T-helper 2 cell (primary cell): ENCODE results near the gene KLF8.
A peak's percentile ranks its signal among the peaks of the same experiment; 100 is the strongest.

Experiments
- DNase-seq, 5 experiments: peaks; one replicate each; pipeline versions ENCODE4 v3.0.0 to v3.0.0-alpha.2; 2012 to 2022

KLF8 gene

DNA sequence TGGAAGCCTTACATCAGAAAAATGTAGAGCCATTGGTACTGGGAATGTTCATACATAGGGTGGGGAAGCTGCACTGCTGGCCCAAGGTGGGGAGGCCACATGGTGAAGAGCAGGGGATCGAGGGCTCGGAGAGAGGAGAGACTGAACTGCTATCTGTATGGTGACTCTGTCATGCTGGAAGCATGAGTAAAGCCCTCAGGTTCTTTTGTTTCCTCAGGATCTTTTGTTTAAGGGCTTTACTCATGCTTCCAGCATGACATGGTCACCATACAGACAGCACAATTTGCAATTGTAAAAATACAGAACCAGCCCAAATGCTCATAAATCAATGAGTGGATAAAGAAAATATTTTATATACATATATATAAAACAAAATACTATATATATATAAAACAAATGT, 78.4 kb downstream of the KLF8 start:
- no peak for DNase-seq

DNA sequence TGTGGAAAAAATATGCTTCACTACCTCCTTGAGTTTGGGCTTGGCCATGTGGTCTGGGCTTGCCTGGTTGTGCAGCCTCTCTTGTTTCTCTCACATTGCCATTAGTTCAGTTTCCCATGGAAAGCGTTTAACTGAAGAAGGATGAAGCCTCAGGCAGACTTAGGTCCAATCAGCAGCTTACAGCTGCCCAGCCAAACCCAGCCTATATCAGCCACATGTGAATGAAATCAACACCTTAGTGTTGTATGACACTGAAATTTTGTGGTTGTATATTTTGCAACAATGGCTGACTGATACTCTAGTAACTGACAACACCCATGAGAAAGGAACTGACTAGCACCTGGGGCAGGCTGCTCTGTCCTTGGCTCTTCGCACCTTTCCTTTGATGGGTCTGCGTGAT, 81.2 kb downstream of the KLF8 start:
- no peak for DNase-seq

DNA sequence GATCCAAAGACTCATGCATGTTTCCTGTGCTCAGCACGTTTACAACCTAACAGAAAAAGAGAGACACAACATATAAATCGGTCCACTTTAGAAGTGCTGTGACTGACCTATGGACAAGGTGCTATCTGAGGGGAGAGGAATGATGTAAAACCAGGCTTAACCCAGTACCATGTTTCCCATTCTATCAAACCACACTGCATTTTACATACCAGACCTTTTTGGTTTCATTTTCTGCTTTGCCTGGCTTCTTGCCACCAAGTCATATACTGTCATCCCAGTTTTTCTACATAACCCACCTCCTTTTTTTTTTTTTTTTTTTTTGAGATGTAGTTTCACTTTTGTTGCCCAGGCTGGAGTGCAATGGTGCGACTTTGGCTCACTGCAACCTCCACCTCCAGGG, 82.2 kb downstream of the KLF8 start:
- DNase-seq = peak in 1 of 5 experiments; percentile 29

DNA sequence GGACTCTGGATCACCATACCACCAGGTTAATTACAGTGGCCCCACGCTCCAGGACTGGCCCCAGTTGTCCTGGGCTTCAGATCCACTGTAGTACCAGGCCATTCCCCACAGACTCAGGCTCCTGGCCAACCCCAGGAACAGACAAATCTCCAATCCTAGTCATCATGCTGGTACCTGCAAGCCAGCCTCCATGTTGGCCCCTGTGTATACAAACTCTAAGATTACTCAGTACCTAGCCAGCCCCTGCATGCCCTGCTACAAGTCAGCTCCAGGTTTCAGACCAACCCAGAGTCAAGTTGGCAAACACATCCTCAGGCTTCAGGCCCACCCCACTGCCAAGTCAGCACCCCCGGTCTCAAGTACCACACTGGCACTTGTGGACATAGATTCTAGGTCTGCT, 85.9 kb downstream of the KLF8 start:
- no peak for DNase-seq

DNA sequence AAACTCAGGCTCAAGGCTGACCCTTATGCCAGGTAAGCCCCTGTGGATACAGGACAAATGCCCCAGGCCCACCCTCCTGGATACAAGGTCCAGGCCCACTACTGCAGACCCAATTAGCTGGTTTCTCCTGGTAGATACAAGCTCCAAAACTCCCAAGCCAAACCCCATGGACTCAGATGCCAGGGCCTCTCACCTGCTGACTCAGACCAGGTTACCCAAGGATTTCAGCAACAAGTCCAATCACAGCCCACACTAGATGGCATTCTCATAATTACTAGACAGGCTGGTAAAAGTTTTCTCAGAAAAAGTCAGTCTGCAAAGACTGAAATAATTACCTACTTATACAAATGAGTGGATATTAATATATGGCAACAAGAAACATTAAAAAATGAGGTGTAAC, 87.0 kb downstream of the KLF8 start:
- DNase-seq = no peak
